Spleen (tissue), 11 donors: ENCODE measurements around the gene AGO3. TPM values are rescaled to one million over a fixed set of nuclear protein-coding genes. Genes with fewer than 3 reads are reported as not detected.
A peak's percentile ranks its signal among the peaks of the same experiment; 100 is the strongest.

Source experiments
- DNase-seq: peaks from one replicate; pipeline ENCODE4 v3.0.0-alpha.2; 2020
- H3K27ac ChIP-seq, 8 donors: fragments of 200-600 bp; sonication (generic) in 7 of 8; 1 replicate in 4 of 8; 2 replicates in 4 of 8; pipeline versions ENCODE4 v1.5.0 to v1.8.0; 2016 to 2021; ENCODE audit warnings: inconsistent platforms in 4 of 8, mild to moderate bottlenecking in 4 of 8, moderate library complexity in 1 of 8
- H3K27me3 ChIP-seq, 7 donors: fragments of 200-600 bp; sonication (generic) in 6 of 7; replicated peaks in 1 of 7; 1 replicate in 4 of 7; 2 replicates in 3 of 7; pipeline versions ENCODE4 v1.5.0 to v1.8.0; 2016 to 2021; ENCODE audit warnings: inconsistent platforms in 3 of 7, mild to moderate bottlenecking in 1 of 7
- H3K36me3 ChIP-seq, 6 donors: fragments of 200-600 bp; sonication (generic) in 5 of 6; 1 replicate in 4 of 6; 2 replicates in 2 of 6; pipeline versions ENCODE4 v1.5.0 to v1.8.0; 2016 to 2021; ENCODE audit warnings: inconsistent platforms in 2 of 6
- H3K4me1 ChIP-seq, 6 donors: fragments of 200-600 bp; sonication (generic) in 5 of 6; 1 replicate in 3 of 6; 2 replicates in 3 of 6; pipeline versions ENCODE4 v1.5.0 to v1.8.0; 2016 to 2021; ENCODE audit warnings: inconsistent platforms in 3 of 6
- H3K4me3 ChIP-seq, 8 donors: fragments of 200-600 bp; sonication (generic) in 7 of 8; 1 replicate in 4 of 8; 2 replicates in 4 of 8; pipeline versions ENCODE4 v1.5.0 to v1.8.0; 2016 to 2021; ENCODE audit warnings: inconsistent platforms in 4 of 8, mild to moderate bottlenecking in 4 of 8, moderate library complexity in 2 of 8
- H3K9me3 ChIP-seq, 8 donors: fragments of 200-600 bp; sonication (generic) in 7 of 8; 1 replicate in 4 of 8; 2 replicates in 4 of 8; pipeline versions ENCODE4 v1.5.0 to v1.8.0; 2016 to 2021; ENCODE audit warnings: inconsistent platforms in 4 of 8
- CTCF ChIP-seq, 11 experiments: fragments of 200-600 bp in 7 of 11; fragments of 450-650 bp in 4 of 11; sonication (generic) in 4 of 11; IDR thresholded peaks in 8 of 11; conservative IDR thresholded peaks in 3 of 11; 1 replicate in 7 of 11; 2 replicates in 4 of 11; pipeline versions ENCODE4 v1.4.0 to v1.8.0; 2016 to 2021; ENCODE audit warnings: antibody characterized with exemption in 11 of 11, inconsistent platforms in 4 of 11, mild to moderate bottlenecking in 1 of 11
- POLR2A ChIP-seq, 3 donors: fragments of 450-650 bp; IDR thresholded peaks; one replicate each; pipeline ENCODE4 v1.5.1; 2017; ENCODE audit warnings: antibody characterized with exemption in 3 of 3, mild to moderate bottlenecking in 1 of 3
- POLR2AphosphoS5 ChIP-seq, 3 donors: sonication (generic); formaldehyde crosslinking; IDR thresholded peaks; one replicate each; pipeline ENCODE4 v1.5.1; 2017; ENCODE audit warnings: antibody characterized with exemption in 3 of 3
- WGBS, 5 donors: extraction: QIAGEN DNeasy Blood & Tissue Kit in 3 of 5; methylation state at CpG; one replicate each; pipeline versions ENCODE4 v1.1.5 to v1.1.7; 2013 to 2018; 5-methylcytosine and 5-hydroxymethylcytosine counted together
- intact Hi-C: fragments of 100-400 bp; cut with DNase I; formaldehyde crosslinking; loops from one replicate; pipeline ENCODE4 v1.15.0; 2023; ENCODE audit warnings: low total_unique reads
- polyA plus RNA-seq, 3 donors: library from polyadenylated mRNA; stranded (reverse); fragments of 200-250 nt; gene quantifications; one replicate each; pipeline ENCODE4 v1.2.1, GENCODE V29; 2013
- total RNA-seq, 7 donors: library from RNA; depleted of rRNA in 3 of 7; stranded (reverse); fragments of >200 nt in 3 of 7; fragmentation: NEBNext Ultra II Directional in 4 of 7; extraction: Animal tissue kit (Norgen Biotek cat#: 25700) in 4 of 7; gene quantifications; one replicate each; pipeline versions ENCODE4 v1.1.0 to v1.2.1, GENCODE V29; 2016 to 2021
- donor health status: healthy with polysubstance abuse.
- donor health status: DM: no; HTN: no; CAD: no; lungs with moderate emphysema.
- donor health status: DM: no; HTN: no; CAD: no.
- donor health status: Bipolar disorder and iron deficiency.
- donor health status: healthy.
- donor health status: DM: no; HTN: no; CAD: no.
- donor health status: DM: yes; HTN: yes; CAD: no.

Gene AGO3
- total and polyA plus RNA-seq, 10 donors: 1.5 to 41.1 (median 25.0) TPM

GRCh38 chr1:36084497-36085115, 153.7 kb downstream of the AGO3 start:
- DNase-seq: peak; percentile 61
- TF ChIP-seq POLR2A (IDR thresholded peaks at IDR 0.05) (no peak), POLR2AphosphoS5 (IDR thresholded peaks at IDR 0.05) (no peak), CTCF (IDR thresholded peaks at IDR 0.05 in 8 of 11, conservative IDR thresholded peaks at IDR 0.05 in 3 of 11) (no peak)
- H3K36me3 ChIP-seq: no peaks in the 10 kb centered on the region
- intact Hi-C loops: no loop called here
- H3K9me3 ChIP-seq: no peaks in the 10 kb centered on the region
- no peak overlapping the region for H3K27ac ChIP-seq
- peaks cover 3 to 30% (median 25%) of the 10 kb centered on the region in 6 donors for H3K4me1 ChIP-seq
- 61 to 73% (median 64%) methylated on average over 14 to 19 of the region's 19 CpGs for WGBS, 5 donors
- H3K27me3 ChIP-seq: peaks cover 0 to 49% (median 17%) of the 10 kb centered on the region in 7 donors
- H3K4me3 ChIP-seq: peak overlapping the region in 6 of 8 donors; percentile 11 to 63 (median 37)

- no peak overlapping the region for H3K27ac ChIP-seq
- H3K4me1 ChIP-seq: peaks cover 8 to 35% (median 30%) of the 10 kb centered on the region in 6 donors
- H3K9me3 ChIP-seq: no peaks in the 10 kb centered on the region
- peaks cover 0 to 49% (median 17%) of the 10 kb centered on the region in 7 donors for H3K27me3 ChIP-seq
- H3K4me3 ChIP-seq: no peak overlapping the region
- DNase-seq: peak; percentile 51
- no peaks in the 10 kb centered on the region for H3K36me3 ChIP-seq
- WGBS, 5 donors: 88 to 94% (median 93%) methylated on average over 9 of the region's 9 CpGs
- TF ChIP-seq CTCF (IDR thresholded peaks at IDR 0.05 in 8 of 11, conservative IDR thresholded peaks at IDR 0.05 in 3 of 11) (no peak), POLR2AphosphoS5 (IDR thresholded peaks at IDR 0.05) (no peak), POLR2A (IDR thresholded peaks at IDR 0.05) (no peak)
- intact Hi-C loops: no loop called here
Measured at GRCh38 chr1:36085126-36085525, 154.2 kb downstream of the AGO3 start.

GRCh38 chr1:36085686-36086526, 155.0 kb downstream of the AGO3 start:
- DNase-seq: peak; percentile 54
- intact Hi-C loops: no loop called here
- H3K36me3 ChIP-seq: peaks cover 0 to 6% (median 1%) of the 10 kb centered on the region in 6 donors
- peaks cover 15 to 43% (median 36%) of the 10 kb centered on the region in 6 donors for H3K4me1 ChIP-seq
- no peak overlapping the region for H3K27ac ChIP-seq
- 90 to 95% (median 92%) methylated on average over 29 of the region's 29 CpGs for WGBS, 5 donors
- no peak overlapping the region for H3K4me3 ChIP-seq
- H3K9me3 ChIP-seq: no peaks in the 10 kb centered on the region
- TF ChIP-seq POLR2AphosphoS5 (IDR thresholded peaks at IDR 0.05) (no peak), CTCF (IDR thresholded peaks at IDR 0.05 in 8 of 11, conservative IDR thresholded peaks at IDR 0.05 in 3 of 11) (no peak), POLR2A (IDR thresholded peaks at IDR 0.05) (no peak)
- H3K27me3 ChIP-seq: peaks cover 0 to 49% (median 17%) of the 10 kb centered on the region in 7 donors
